Stimulated activated CD4-positive, alpha-beta T cell treated with anti-CD3 and anti-CD28 coated beads, Interleukin-1b, Interleukin-23, amount 100 ng/mL, for 24 hours (primary cell): ENCODE results near the gene RNF123.
A peak's percentile ranks its signal among the peaks of the same experiment; 100 is the strongest.

ENCODE experiments used
- DNase-seq, 4 experiments: peaks; one replicate each; pipeline ENCODE4 v3.0.0-alpha.2; 2020; ENCODE audit warnings: low read depth in 4 of 4, low spot score in 1 of 4

Gene RNF123

DNA sequence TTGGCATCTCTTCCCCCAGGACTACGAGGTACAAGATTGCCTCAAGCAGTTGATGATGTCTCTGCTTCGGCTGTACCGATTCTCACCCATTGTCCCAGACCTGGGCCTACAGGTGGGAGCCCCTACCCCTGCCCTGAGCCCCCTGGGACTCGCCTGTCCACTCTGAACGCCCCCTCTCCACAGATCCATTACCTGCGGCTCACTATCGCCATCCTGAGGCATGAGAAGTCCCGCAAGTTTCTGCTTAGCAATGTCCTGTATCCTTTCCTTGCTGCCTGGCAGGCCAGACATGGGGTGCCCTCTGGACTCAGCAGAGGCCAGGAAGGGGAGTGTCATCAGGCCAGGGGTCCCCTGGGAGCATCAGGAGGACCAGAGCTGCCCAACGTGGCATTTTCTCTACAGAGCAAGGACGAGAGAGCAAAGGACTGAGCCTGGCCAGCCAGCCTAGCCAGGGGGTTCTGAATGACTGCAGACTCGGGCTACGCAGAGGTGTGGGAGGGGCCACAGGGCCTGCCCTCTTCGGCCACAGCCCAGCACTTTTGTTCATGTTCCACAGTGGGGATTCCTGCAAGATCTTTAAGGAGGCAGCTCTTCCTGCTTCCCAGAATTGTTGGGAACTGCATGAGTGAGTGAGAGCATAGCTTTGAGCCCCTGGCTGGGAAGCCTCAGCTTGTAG, 11.2 kb downstream of the RNF123 start:
- no peak for DNase-seq

DNA sequence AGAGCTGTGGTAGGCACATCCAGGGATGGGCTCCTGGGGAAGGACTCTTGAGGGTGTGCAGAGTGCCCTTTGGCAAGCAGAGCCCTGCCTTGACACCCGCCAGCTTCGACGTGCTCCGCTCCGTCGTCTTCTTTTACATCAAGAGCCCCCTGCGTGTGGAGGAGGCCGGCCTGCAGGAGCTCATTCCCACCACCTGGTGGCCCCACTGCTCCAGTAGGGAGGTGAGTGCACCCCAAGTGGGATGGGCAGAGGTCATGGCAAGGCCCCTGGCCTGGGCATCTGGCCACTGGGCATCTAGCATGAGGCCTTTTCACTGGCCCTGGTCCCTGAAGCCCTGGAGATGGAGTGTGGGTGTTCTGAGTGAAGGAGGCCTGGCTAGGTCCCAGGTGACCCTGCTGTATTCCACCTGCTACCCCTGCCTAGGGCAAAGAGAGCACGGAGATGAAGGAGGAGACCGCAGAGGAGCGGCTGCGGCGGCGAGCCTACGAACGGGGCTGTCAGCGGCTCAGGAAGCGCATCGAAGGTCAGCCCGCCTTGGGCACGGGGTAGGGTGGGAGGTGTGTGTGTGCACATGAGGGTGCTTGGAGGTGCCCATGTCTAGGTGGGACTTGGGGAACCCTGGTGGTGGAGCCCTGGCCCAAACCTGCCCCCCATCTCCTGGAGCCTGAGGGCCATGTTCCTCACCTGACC, 12.2 kb downstream of the RNF123 start:
- DNase-seq, result no peak

DNA sequence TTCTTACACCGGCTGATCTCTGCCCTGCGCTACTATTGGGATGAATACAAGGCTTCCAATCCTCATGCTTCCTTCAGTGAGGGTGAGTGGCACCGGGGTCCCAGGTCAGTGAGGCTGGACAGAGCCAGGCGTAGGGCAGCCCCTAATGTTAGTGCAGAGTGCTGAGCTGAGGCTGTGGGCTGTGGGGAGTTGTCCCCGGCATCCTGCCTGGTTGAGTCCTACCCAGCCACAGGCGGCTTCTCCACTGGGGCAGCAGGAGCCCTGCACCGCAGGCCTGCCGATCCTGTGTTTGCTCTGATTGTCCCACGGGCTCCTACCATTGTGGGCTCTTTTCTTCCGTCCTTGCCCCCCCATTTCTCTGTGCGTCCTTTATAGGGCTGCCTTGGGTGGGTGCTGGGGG, 13.3 kb downstream of the RNF123 start:
- no peak for DNase-seq

DNA sequence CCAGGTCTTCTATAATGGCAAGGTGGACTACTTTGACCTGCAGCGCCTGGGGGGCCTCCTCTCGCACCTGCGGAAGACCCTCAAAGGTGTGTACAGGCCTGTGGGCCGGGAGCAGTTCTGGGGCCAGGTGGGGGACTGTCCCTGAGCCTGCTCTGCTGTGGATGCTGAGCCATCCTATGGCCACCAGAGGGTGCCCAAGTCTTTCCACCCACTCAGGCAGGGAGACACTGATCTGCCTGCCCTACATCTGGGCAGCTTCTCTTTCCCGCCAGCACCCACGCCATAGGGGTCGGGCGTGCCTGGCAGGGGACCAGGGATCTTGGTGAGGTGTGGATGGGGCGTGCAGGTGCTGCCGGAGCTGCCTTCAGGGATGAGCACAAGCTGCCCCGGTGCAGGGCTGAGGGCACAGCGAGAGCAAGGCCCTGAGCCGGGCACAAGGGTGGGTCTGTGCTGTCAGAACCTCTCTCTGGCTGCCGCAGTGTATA, 14.1 kb downstream of the RNF123 start:
- DNase-seq, result peak; percentile 24 to 43 (median 38)

DNA sequence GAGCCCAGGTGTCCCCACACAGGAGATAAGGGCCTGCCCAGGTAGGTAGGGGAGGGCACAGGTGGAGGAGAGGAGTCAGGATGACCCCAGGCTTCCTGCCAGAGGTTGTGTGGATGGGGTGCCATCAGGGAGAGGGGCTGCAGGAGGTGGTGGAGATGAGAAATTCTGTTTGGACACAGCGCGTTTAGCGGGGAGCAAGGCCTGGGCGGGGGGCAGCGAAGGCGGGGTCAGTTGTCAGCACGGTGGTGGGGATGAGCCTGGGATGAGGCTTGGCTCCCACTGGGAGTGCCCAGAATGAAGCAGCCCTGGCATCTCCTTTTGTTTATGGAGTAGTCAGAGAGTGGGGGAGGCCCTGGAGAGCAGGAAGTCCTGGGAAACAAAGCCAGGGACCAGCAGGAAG, 14.6 kb downstream of the RNF123 start:
- DNase-seq, result no peak

DNA sequence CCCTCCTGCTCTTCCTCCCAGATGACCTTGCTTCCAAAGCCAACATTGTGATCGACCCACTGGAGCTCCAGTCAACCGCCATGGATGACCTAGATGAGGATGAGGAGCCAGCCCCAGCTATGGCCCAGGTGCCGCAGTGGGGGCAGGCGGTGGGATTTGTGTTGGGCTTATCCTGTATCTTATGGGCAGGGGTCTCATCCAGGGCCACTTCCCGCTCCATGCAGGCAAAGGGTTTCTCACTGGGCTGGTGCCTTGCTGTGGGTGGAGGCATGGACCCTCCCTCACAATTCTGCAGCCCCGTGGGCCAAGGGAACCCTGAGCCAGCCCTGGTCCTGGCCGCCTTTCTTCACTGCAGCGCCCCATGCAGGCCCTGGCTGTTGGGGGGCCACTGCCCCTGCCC, 15.3 kb downstream of the RNF123 start:
- DNase-seq, result no peak

DNA sequence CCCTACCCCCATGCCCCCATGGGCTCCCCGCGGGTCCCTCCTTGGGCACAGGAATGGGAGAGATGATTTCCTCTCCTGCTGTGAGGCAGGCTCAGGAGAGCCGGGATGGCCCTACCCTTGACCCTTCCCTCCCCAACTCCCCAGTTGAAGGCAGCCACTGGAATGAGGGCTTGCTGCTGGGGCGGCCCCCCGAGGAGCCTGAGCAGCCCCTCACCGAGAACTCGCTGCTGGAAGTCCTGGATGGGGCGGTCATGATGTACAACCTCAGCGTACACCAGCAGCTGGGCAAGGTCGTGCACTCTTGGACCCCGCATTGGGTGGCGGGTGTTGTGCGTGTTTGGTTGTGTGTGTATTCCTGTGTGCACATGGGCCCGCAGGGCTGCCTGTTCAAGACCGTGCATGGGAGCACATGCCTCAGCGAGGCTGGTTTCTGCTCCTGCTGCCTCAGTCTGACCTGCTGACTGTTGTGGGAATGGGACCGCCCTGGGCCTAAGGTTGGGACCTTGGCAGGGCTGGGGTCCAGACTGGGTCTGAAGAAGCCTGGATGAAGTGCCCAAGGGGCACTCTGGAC, 16.1 kb downstream of the RNF123 start:
- no peak for DNase-seq

DNA sequence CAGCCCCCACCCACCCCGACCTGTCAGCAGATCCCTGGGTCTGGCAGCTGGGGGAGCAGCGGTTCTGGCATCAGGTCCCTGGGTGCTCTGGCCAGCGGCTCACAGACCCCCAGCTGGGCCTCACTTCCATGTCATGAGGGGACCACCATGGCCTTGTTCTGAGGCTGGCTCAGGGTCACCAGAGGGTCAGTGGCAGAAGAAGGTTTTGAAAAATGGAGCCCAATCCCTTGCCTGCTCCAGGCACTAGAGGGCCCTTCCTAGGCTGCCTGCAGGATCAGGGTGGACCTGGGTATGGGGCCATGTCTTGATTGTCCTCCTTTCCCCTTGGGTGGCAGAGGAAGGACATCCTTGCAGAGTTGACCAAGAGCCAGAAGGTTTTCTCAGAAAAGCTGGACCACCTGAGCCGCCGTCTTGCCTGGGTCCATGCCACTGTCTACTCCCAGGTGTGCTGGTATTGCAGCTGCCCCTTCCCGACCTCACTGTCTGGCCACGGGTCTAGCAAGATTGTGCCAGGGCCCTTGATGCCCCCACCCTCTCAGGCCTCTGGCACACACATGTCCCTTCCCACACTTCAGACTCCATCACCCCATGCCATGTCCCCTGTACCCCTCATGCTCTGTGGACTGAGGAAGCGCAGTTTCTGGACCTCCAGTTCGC, 17.2 kb downstream of the RNF123 start:
- no peak for DNase-seq

DNA sequence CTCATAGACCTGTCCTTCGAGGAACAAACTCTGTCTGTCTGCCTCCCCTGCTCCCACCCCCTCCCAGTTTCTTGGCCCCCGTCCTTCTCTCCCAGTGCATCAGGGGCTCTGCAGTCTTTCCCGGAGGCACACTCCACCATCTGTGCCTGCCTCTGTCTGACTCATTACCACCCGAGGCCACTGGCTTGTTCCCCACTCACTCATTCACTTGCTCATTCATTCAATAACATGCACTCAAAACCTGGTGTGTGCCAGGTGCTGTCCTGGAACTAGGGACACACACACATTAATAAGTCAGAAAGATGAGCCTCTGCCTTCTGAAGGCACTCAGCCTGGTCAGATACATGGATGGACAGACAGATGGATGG, 17.7 kb downstream of the RNF123 start:
- DNase-seq, result no peak

DNA sequence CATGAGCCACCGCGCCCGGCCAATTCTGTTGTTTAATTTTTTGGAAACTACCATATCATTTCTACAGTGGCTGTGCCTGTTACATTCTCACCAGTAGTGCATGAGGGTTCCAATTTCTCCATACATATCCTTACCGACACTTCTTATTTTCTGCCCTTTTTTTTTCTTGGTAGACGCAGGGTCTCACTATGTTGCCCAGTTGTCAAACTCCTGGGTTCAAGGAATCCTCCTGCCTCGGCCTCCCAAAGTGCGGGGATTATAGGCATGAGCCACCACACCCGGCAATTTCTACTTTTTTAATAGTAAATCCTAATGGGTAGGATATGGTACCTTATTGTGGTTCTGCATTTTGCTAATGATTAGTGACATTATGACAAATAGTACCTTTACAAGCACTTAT, 20.5 kb downstream of the RNF123 start:
- no peak for DNase-seq

DNA sequence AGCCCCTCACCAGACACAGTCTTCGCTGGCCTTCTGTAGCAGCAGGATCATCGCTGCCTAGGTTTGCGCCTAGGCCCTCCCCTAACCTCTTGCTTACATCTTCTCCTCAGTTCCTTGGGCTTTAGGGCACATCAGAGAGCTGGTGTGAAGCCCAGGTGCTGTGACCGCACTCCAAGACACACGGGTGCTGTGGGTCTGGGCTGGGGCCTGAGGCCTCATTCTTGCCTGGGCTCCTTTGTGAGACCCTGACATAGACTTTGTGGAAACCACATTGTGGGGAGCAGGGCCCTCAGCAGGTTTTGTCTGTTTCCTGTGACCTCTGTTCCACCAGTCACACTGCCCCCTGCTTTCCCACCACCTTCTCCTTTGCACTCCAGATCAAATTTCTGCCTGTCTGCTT, 22.1 kb downstream of the RNF123 start:
- DNase-seq, result no peak

DNA sequence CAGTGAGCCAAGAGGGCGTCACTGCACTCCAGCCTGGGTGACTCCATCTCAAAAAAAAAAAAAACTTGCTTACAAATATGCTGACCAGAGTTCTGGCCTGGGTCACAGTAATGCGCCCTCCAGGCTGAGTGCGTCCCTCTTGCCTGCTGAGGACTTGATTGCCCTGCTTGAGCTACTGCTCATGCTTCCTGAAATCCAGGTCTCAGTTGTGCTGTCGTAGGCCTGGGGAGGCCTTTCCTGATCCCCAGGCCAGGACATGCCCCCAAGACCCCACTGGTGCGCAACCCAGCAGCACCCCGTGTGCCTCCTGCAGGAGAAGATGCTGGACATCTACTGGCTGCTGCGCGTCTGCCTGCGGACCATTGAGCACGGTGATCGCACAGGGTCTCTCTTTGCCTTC, 22.8 kb downstream of the RNF123 start:
- DNase-seq, result no peak

DNA sequence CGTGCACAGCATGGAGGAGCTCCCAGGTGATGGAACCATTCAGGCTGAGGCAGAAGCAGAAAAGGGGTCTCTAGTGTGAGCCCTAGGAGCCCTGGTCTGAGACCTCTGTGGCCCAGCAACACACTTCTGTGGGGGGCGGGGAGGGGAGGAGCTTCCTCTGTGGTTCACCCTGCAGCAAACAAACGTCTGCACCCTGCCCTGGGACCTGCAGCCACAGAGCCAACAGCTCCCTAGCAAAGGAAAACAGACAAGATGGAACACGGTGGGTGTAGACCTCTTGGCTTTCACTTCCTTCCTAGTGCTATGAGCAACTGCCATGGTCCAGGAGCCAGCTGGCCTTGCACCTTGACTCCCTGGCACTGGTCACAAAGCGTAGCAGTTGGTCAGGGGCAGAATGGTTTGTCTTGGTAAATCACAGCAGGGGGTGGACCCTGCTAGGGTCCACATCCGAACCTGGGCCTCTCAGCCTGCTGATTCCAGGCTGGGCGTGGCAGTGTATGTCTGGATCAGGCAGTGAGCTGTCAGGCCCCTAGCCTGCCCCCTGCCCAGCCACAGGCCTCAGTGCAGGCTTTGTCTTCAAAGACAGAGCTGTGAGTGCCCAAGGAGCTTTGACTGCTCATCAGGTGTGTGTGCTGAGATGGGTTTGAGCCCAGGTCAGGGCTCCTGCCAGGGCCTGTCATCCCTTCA, 23.4 kb downstream of the RNF123 start:
- DNase-seq, result no peak

DNA sequence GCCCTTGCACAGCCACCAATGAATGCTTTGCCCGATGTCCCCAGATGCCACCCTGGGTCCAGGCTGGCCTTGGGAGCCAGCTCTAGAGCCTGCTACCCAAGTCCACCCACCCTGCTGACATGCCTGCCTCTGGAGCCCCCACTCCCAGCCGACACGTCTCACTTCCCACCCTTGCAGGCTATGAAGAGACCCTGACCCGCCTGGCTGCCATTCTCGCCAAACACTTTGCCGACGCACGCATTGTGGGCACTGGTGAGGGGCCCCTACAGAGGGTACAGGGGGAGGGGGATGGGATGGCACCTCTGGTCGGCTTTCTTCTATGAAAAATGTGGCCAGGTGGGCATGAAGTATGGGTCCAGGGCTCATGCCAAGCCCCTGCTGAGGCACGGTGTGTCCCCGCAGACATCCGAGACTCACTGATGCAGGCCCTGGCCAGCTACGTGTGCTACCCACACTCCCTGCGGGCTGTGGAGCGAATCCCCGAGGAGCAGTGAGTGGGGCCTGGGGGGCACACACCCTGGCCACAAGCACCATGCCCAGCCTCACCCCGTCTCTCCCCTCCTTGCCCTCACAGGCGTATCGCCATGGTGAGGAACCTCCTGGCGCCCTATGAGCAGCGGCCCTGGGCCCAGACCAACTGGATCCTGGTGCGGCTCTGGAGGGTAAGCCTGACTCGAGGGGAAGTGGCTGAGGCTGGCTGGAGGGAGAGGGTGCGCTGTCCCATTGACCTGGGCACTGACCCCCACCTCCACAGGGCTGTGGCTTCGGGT, 24.2 kb downstream of the RNF123 start:
- no peak for DNase-seq

DNA sequence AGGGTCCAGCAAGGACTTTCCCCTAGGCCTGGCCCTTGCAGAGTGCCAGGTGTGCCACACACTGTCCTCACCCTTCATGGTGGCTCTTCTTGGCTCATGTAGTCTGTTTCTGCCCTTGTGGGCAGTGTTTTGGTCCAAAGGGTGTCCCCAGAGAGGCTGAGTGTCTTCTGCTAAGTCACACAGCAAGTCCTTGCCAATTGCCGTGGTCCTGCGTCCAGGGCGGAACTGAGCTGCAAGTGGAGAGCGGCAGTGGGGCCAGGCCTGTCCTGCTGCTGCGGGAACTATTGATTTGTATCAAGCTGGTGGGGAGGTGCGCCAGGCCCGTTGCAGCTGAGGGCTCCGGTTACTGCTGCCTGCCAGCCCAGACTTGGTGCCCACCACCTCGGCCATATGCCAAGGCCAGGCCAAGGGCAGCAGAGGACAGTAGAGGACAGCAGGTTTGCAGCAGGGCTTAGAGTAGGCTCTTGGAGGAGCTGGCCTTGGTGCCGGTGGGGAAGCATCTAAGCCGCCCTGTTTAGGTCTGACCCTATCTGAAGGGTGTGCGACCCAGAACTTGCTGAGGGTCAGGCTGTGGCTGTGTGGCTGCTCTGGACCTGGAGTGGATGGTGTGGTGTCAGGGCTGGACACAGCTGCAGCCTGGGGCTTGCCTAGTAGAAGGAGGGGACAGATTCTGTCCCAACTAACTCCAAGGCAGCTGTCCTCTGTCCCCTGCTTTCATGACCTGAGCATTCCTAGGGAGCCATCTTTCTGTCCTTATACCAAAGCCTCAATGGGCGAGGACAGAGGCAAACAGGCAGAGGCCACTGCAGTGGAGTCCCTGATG, 25.6 kb downstream of the RNF123 start:
- no peak for DNase-seq

DNA sequence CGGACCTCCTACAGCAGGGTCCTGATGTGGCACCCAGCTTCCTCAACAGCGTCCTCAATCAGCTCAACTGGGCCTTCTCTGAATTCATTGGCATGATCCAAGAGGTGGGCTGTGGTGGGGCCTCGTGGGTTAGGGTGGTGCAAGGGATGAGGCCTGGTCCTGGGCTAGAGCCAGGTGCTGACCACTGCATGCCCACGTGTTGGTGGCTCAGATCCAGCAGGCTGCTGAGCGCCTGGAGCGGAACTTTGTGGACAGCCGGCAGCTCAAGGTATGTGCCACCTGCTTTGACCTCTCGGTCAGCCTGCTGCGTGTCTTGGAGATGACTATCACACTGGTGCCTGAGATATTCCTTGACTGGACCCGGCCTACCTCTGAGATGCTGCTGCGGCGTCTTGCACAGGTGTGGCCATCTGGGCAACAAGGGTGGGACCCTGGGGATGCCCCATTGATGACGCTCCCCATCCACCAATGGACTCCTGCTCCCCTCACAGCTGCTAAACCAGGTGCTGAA, 26.3 kb downstream of the RNF123 start:
- no peak for DNase-seq

DNA sequence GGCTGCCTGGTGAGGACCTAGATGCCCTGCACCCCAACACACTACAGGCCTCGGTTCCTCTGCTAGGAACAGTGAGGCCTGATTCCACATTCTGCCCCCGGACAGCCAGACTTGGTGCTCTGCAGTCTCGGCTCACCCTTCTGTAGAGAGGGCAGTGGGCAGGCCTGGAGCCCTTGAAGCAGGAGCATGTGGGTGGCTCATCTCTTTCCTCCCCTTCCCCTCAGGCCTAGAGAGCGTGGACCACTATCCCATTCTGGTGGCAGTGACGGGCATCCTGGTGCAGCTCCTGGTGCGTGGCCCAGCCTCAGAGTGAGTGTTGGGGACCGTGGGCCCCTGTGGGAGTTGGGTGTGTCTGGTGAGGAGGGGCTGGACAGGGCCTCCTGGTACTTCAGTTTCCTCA, 26.8 kb downstream of the RNF123 start:
- DNase-seq, result no peak

DNA sequence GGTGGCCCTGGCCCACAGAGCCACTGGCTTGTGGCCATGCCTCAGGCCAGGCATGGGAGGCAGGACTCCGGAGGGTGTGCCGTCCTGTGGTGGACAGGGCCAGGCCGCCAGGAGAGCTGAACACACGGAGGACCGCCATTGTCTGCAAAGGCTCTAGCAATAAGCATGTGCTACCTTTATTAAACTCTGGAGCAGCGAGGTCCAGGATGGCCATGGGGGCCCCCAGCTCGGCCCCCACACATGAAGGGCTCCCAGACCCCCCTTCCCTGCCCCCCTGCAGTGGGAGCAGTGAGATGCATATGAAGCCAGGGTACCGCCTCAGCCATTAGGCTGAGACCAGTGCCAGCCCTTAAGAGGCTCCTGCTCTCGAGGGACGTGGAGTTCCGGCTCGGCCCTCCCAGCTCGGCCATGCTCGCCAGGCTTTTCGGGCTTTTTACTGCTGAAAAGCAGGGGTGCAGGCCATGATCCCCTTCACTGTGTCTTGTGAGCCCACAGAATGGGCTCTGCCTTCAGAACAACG, 27.4 kb downstream of the RNF123 start:
- no peak for DNase-seq

DNA sequence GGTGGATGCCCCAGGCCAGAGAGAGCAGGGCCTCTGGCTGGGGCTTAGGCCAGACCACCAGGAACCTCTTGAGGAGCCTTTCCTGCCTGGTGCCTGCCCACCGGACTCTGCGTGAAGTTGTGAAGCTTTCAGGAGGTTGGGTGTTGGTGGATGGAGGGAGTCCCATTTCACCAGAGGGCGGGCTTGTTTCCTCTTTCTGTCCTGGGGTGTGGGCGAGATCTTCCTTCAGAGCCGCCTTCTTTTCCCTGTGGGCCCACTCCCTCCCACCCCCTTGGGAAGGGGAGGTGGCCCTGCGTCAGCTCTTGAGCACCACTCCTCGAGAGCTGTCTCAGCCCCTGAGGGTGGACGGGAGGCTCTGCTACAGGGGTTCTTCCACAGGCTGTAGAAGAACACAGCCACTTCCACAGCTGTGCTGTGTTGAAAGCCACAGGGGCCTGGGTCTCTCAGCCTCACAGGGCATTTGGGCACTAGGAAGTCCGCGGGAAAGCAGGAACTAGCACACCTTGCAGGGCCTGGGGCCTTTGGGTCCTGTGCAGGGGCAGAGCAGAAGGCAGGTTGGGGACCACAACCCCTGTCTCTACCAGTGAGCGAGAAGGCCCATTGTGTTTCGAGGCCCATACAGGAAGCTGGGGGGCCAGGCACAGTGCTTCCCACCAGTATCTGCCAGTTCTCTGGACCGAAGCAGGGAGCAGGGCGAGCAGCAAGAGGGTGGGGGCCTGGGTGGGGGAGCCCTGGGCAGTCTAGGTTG, 28.0 kb downstream of the RNF123 start:
- DNase-seq, result no peak
